Globus pallidus (tissue), 1 donor: ENCODE results near the gene MED13L.

Experiments
- DNase-seq: peaks from one replicate; pipeline ENCODE4 v3.0.0-alpha.2; 2015; ENCODE audit warnings: low spot score

MED13L gene

GRCh38 chr12:116182359-116183063 lies 95.0 kb downstream of the MED13L start:
- DNase-seq = no peak

DNA sequence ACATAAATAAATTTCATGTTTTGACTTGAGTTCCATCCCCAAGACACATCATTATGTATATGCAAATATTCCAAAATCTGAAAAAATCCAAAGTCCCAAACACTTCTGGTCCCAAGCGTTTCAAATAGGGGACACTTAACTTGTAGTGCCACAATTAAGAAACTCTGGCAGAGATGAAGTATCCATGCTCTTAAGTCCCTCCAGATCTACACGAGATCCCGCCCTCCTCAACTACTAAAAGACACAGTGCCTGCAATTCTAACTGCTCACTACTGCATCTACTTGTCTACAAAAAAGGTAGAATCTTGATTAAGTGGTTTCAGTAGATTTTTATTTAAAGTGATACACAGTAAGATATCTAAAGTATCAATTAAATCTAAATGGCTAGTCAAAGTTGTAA lies 97.0 kb downstream of the MED13L start:
- DNase-seq = no peak

DNA sequence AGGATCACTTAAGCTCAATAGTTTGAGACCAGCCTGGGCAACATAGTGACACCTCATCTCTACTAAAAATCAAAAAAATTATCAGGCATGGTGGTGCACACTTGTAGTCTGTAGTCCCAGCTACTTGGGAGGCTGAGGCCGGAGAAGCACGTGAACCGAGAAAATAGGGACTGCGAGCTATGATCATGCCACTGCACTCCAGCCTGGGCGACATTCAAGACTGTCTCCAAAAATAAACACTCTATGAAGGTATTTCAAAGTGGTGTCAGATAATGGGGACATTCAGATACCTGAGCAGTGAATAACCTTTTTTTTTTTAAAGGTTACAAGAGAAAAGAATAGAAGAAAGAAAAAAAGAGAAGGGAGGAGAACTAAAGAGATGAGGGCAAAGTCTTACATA lies 98.1 kb downstream of the MED13L start:
- DNase-seq = no peak

GRCh38 chr12:116177017-116177416 lies 100.5 kb downstream of the MED13L start:
- DNase-seq = no peak

- no peak for DNase-seq
Observed at GRCh38 chr12:116174904-116175303, 102.6 kb downstream of the MED13L start.

GRCh38 chr12:116174006-116174405 lies 103.5 kb downstream of the MED13L start:
- DNase-seq = no peak

- DNase-seq = no peak
Observed at GRCh38 chr12:116172224-116172849, 105.2 kb downstream of the MED13L start.

DNA sequence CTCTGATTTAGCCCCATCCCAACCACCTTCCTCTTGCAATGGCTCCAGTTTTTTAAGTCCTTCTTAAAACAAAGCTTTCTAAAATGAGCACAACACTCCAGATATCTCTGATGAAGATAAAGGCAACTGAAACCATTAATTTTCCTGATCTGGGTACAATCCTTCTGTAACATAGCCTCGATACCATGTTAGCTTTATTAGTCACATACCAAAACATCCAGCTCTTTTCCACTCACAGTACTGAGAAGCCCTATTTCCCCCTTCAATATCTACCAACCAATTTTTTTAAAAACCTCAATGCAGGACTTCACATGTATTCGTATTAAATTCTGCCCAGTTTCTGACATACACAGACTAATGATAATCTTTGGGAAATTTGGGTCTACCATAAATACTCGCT lies 105.9 kb downstream of the MED13L start:
- DNase-seq = no peak

DNA sequence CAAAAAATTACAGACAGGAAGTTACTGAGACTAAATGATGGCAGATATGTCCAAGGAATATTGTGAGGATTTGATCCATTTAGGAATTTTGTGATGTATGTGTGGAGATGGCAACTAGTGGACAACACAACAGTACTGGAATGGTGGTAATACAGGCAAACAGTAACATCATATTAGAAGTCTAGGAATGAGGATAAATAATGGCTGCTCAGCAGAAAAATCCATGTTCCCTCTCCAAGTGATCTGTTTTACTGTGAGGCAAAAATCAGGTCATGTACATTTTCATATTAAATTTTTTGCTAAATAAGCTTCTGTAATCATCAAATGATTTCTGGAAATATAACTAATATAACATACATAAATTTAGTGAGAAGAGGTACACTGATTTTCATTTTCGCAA lies 108.4 kb downstream of the MED13L start:
- no peak for DNase-seq

DNA sequence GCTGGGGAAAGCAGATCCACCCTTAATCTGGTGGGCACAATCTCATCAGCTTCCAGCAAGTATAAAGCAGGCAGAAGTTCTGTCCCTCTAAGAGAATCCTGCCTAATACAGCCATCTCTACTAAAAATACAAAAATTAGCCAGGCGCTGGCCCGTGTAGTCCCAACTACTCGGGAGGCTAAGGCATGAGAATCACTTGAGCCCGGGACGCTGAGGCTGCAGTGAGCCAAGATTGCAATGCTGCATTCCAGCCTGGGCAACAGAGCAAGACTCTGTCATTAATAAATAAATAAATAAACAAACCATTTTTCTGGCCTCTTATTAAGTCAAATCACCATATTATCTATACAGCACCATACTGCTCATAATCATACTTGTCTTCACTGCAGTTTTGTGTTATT lies 111.2 kb downstream of the MED13L start:
- no peak for DNase-seq

GRCh38 chr12:116165036-116165425 lies 112.5 kb downstream of the MED13L start:
- DNase-seq = no peak

- DNase-seq = no peak
Observed at GRCh38 chr12:116164250-116165035, 113.0 kb downstream of the MED13L start.

GRCh38 chr12:116162071-116162470 lies 115.4 kb downstream of the MED13L start:
- no peak for DNase-seq

GRCh38 chr12:116161588-116161987 lies 115.9 kb downstream of the MED13L start:
- DNase-seq = no peak

DNA sequence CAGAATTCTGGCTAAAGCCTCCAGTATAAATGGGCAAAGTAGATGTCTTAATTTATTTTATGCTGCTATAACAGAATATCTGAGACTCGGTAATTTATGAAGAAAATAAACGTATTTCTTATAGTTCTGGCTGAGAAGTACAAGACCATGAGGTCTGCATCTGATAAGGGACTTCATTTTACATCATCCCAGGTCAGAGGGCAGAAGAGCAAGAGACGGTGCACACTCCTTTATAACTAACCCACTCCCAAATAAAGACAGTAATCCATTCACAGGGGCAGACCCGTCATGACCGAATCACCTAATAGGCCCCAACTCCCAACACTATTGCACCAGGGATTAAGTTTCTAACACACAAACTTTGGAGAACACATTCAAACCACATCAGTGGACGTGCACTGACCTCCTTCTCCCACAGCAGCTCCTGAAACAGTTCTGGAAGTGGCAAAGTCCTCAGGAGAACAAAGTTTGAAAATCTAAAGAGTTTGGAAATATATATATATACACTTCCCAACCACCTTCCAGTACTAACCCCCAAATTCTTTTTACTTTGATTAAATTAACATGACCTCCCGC lies 116.5 kb downstream of the MED13L start:
- DNase-seq = no peak

DNA sequence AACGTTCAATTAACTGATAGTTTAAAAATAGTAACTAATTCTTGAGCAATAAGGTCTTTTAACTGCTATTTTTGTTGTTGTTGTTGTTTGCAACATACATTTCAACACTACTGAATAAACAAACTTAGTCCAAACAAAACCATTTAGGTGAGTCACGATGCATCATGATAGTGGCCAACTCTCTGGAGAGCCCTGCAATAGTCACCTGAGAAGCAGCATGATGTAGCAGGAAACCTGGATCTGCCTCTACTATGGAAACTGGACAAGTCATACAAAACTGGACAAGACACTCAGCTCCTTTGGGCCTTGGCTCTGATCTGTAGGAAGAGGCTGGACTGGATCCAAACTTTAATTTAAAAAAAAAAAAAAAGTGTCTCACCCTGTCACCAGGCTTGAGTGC lies 117.3 kb downstream of the MED13L start:
- no peak for DNase-seq

- DNase-seq = no peak
Observed at GRCh38 chr12:116159593-116160200, 117.8 kb downstream of the MED13L start.

- peak; percentile 54 for DNase-seq
Observed at GRCh38 chr12:116159175-116159574, 118.3 kb downstream of the MED13L start.

DNA sequence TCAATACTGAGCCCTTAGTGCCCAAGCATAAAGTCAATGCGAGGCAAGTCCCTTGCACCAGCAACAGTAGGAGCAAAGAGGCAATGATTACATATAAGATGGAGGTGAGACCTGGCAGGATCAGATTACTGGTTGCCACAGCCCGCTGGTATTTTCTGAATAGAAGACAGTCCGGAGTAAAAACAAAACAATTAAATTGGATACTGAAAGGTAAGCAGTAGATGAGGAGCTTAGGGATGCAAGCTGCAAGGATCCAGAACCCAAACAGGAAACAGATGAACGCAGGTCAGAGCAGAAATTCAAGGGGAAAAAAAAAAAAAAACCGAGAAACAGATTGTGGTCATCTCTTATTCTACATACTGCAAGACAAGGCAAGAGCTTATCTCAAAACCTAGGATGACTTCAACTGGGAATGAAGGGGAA lies 119.6 kb downstream of the MED13L start:
- DNase-seq = no peak

- no peak for DNase-seq
Observed at GRCh38 chr12:116156614-116157013, 120.9 kb downstream of the MED13L start.

GRCh38 chr12:116155383-116155782 lies 122.1 kb downstream of the MED13L start:
- no peak for DNase-seq

DNA sequence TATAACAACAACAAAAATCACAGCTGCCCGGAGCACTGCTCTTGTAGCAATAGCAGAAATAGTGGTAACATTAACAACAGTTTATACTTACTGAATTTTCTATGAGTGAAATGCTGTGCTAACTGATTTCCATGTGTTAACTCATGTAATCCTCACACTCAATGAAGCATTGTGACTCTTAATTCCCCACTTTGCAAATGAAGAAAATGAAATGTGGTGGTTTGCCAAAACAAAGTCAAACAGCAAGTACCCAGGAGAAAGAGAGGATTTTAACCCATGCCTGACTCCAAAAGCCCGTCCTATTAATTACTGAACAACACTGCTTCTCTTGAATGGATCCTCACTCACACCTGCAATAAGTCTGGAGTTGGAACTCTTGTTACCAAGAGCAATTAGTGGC lies 123.5 kb downstream of the MED13L start:
- DNase-seq = no peak
